Measurements from ENCODE around the gene ADSS1. TPM values are rescaled to one million over a fixed set of nuclear protein-coding genes. Genes with fewer than 3 reads are reported as not detected.

ADSS1 gene
- 3.4 and 3.7 TPM in 2 replicates for total RNA-seq (2014; rRNA removed; shearing (Covaris generic))

GRCh38 chr14:104723651-104724406, at the start of gene ADSS1:
TSS of gene ADSS1 (plus strand) at chr14:104724229. CDS start at chr14:104724271, 42 bp downstream.
- DNase-seq (ENCODE audit: low spot score) = no peak

GRCh38 chr14:104675447-104675846, 48.6 kb upstream of the ADSS1 start:
- no peak for DNase-seq (ENCODE audit: low spot score)

- DNase-seq (ENCODE audit: low spot score) = no peak
These were observed 47.8 kb upstream of the ADSS1 start for GRCh38 chr14:104676130-104676693.

- DNase-seq (ENCODE audit: low spot score) = no peak
These were observed 47.1 kb upstream of the ADSS1 start for GRCh38 chr14:104676694-104677511.

GRCh38 chr14:104677512-104678332, 46.3 kb upstream of the ADSS1 start:
- peak; percentile 77 for DNase-seq (ENCODE audit: low spot score)

- peak; percentile 63 for DNase-seq (ENCODE audit: low spot score)
These were observed 45.7 kb upstream of the ADSS1 start for GRCh38 chr14:104678346-104678745.

GRCh38 chr14:104678901-104679705, 44.9 kb upstream of the ADSS1 start:
- no peak for DNase-seq (ENCODE audit: low spot score)

- DNase-seq (ENCODE audit: low spot score) = peak; percentile 90
These were observed 43.8 kb upstream of the ADSS1 start for GRCh38 chr14:104680056-104680805.

GRCh38 chr14:104680806-104681688, 43.0 kb upstream of the ADSS1 start:
- DNase-seq (ENCODE audit: low spot score) = peak; percentile 81

- peak; percentile 90 for DNase-seq (ENCODE audit: low spot score)
These were observed 42.3 kb upstream of the ADSS1 start for GRCh38 chr14:104681689-104682074.

- DNase-seq (ENCODE audit: low spot score) = peak; percentile 57
These were observed 41.9 kb upstream of the ADSS1 start for GRCh38 chr14:104682107-104682593.

- DNase-seq (ENCODE audit: low spot score) = no peak
These were observed 40.2 kb upstream of the ADSS1 start for GRCh38 chr14:104683653-104684448.

- DNase-seq (ENCODE audit: low spot score) = no peak
These were observed 39.6 kb upstream of the ADSS1 start for GRCh38 chr14:104684449-104684821.

- DNase-seq (ENCODE audit: low spot score) = no peak
These were observed 38.6 kb upstream of the ADSS1 start for GRCh38 chr14:104685216-104685997.

- no peak for DNase-seq (ENCODE audit: low spot score)
These were observed 37.9 kb upstream of the ADSS1 start for GRCh38 chr14:104685998-104686610.

GRCh38 chr14:104686624-104687517, 37.2 kb upstream of the ADSS1 start:
- DNase-seq (ENCODE audit: low spot score) = no peak

All from A172 (cell line).